IMR-90 (cell line): Measurements from ENCODE around the gene SDK1. TPM values are rescaled to one million over a fixed set of nuclear protein-coding genes. Genes with fewer than 3 reads are reported as not detected.

Experiments
- ATAC-seq: fragments of 200-7000 bp; cut with Tn5 transposase; 2 replicates; pipeline ENCODE4 v1.9.1; 2020; ENCODE audit warnings: low read depth, mild to moderate bottlenecking, moderate library complexity
- BruUV-seq: library from RNA; stranded (reverse); fragments of 400-500 nt; replicated peaks from 2 replicates; lab custom pipeline; 2021; lab: Mats Ljungman, UMichigan
- CTCF ChIA-PET: fragments of 300-600 bp; formaldehyde crosslinking; extraction: SDS; loops from one replicate; lab custom pipeline; 2021; ENCODE audit warnings: antibody characterized with exemption; lab: Yijun Ruan, JAX
- POLR2A ChIA-PET: fragments of 300-600 bp; sonication (Branson Sonifier 250); formaldehyde crosslinking; loops from one replicate; lab custom pipeline; 2022; ENCODE audit warnings: antibody characterized with exemption; ENCODE audit not compliant: unreplicated experiment; lab: Charles Lee
- DNase-seq: peaks from one replicate; pipeline ENCODE4 v3.0.0; 2013
- H2AFZ ChIP-seq: replicated peaks from 2 replicates; pipeline ENCODE3; 2013; ENCODE audit warnings: low read length, mild to moderate bottlenecking; ENCODE audit not compliant: poor library complexity
- H2AK5ac ChIP-seq: 2 replicates; pipeline ENCODE4 v1.6.1; 2013; ENCODE audit warnings: low read depth, low read length, inconsistent platforms
- H2AK9ac ChIP-seq: replicated peaks from 2 replicates; pipeline ENCODE3; 2013; ENCODE audit warnings: mild to moderate bottlenecking, low read depth, low read length, moderate library complexity; ENCODE audit not compliant: poor library complexity
- H2BK120ac ChIP-seq: 2 replicates; pipeline ENCODE4 v1.6.1; 2013; ENCODE audit warnings: low read depth, low read length, inconsistent platforms
- H2BK15ac ChIP-seq: 3 replicates; pipeline ENCODE4 v1.6.1; 2013; ENCODE audit warnings: low read depth, low read length, inconsistent platforms
- H2BK20ac ChIP-seq: 2 replicates; pipeline ENCODE4 v1.6.1; 2013; ENCODE audit warnings: low read depth, mild to moderate bottlenecking, inconsistent platforms, low read length, moderate library complexity
- H2BK5ac ChIP-seq: 2 replicates; pipeline ENCODE4 v1.6.1; 2013; ENCODE audit warnings: mild to moderate bottlenecking, low read depth, low read length, inconsistent platforms; ENCODE audit not compliant: poor library complexity, severe bottlenecking
- H3K14ac ChIP-seq: replicated peaks from 2 replicates; pipeline ENCODE4 v1.6.1; 2013; ENCODE audit warnings: low read depth, low read length, inconsistent platforms
- H3K18ac ChIP-seq: 2 replicates; pipeline ENCODE4 v1.6.1; 2013; ENCODE audit warnings: low read depth, low read length, control low read depth
- H3K23ac ChIP-seq: 2 replicates; pipeline ENCODE4 v1.6.1; 2013; ENCODE audit warnings: low read depth, low read length, inconsistent platforms
- H3K27ac ChIP-seq: 2 replicates; pipeline ENCODE4 v1.5.1; 2013; ENCODE audit warnings: mild to moderate bottlenecking, control low read depth, low read length; ENCODE audit not compliant: insufficient read depth
- H3K27me3 ChIP-seq: 2 replicates; pipeline ENCODE4 v1.6.1; 2013; ENCODE audit warnings: low read length; ENCODE audit not compliant: control insufficient read depth, insufficient read depth
- H3K36me3 ChIP-seq: 2 replicates; pipeline ENCODE4 v1.6.1; 2013; ENCODE audit warnings: low read length, mixed read lengths; ENCODE audit not compliant: control insufficient read depth, insufficient read depth
- H3K4ac ChIP-seq: 2 replicates; pipeline ENCODE4 v1.6.1; 2013; ENCODE audit warnings: low read depth, low read length, inconsistent platforms
- H3K4me1 ChIP-seq: 2 replicates; pipeline ENCODE4 v1.6.1; 2013; ENCODE audit warnings: low read length, mixed read lengths; ENCODE audit not compliant: control insufficient read depth, insufficient read depth
- H3K4me2 ChIP-seq: 2 replicates; pipeline ENCODE4 v1.6.1; 2013; ENCODE audit warnings: low read depth, mild to moderate bottlenecking, control low read depth, low read length, moderate library complexity
- H3K4me3 ChIP-seq: 2 replicates; pipeline ENCODE4 v1.5.1; 2013; ENCODE audit warnings: low read depth, mild to moderate bottlenecking, control low read depth, low read length, moderate library complexity; ENCODE audit not compliant: insufficient read depth
- H3K56ac ChIP-seq: 2 replicates; pipeline ENCODE4 v1.6.1; 2013; ENCODE audit warnings: low read length, inconsistent platforms; ENCODE audit not compliant: insufficient read depth; ENCODE audit errors: extremely low read depth
- H3K79me1 ChIP-seq, 2 experiments: 2 replicates each; pipeline ENCODE4 v1.6.1; 2013; ENCODE audit warnings: low read length in 2 of 2, inconsistent platforms in 1 of 2, low read depth in 1 of 2
- H3K9ac ChIP-seq: 2 replicates; pipeline ENCODE4 v1.6.1; 2013; ENCODE audit warnings: low read depth, low read length, control low read depth
- H3K9me1 ChIP-seq: 2 replicates; pipeline ENCODE4 v1.6.1; 2013; ENCODE audit warnings: low read length, inconsistent platforms; ENCODE audit not compliant: insufficient read depth
- H3K9me3 ChIP-seq: 2 replicates; pipeline ENCODE4 v1.6.1; 2013; ENCODE audit warnings: low read length; ENCODE audit not compliant: control insufficient read depth, insufficient read depth
- H4K20me1 ChIP-seq: 2 replicates; pipeline ENCODE4 v1.6.1; 2013; ENCODE audit warnings: low read length, inconsistent platforms; ENCODE audit not compliant: insufficient read depth
- H4K5ac ChIP-seq: 2 replicates; pipeline ENCODE4 v1.6.1; 2013; ENCODE audit warnings: mild to moderate bottlenecking, low read depth, low read length, control low read depth
- H4K8ac ChIP-seq, 2 experiments: 2 replicates each; pipeline ENCODE4 v1.6.1; 2013; ENCODE audit warnings: low read depth in 2 of 2, low read length in 2 of 2, control low read depth in 1 of 2, inconsistent platforms in 1 of 2
- H4K91ac ChIP-seq: 2 replicates; pipeline ENCODE4 v1.6.1; 2013; ENCODE audit warnings: low read depth, low read length, inconsistent platforms; ENCODE audit not compliant: insufficient read depth
- BHLHE40 ChIP-seq: fragments of 150-350 bp; IDR thresholded peaks from 2 replicates; pipeline ENCODE4 v1.6.1; 2016; ENCODE audit warnings: mild to moderate bottlenecking, low read depth, low read length
- CEBPB ChIP-seq: IDR thresholded peaks from 2 replicates; pipeline ENCODE4 v1.6.1; 2012; ENCODE audit warnings: low read depth, low read length, improper control_type of control experiment
- CHD1 ChIP-seq: IDR thresholded peaks from 2 replicates; pipeline ENCODE4 v1.6.1; 2012; ENCODE audit warnings: low read depth, low read length, improper control_type of control experiment
- FOS ChIP-seq: fragments of 150-350 bp; IDR thresholded peaks from 2 replicates; pipeline ENCODE4 v1.6.1; 2016; ENCODE audit warnings: low read depth, low read length
- MAFK ChIP-seq: IDR thresholded peaks from 2 replicates; pipeline ENCODE4 v1.6.1; 2012; ENCODE audit warnings: low read depth, low read length, improper control_type of control experiment
- MAZ ChIP-seq: IDR thresholded peaks from 2 replicates; pipeline ENCODE4 v1.6.1; 2012; ENCODE audit warnings: low read depth, mild to moderate bottlenecking, low read length, improper control_type of control experiment, moderate library complexity, borderline replicate concordance
- MXI1 ChIP-seq: IDR thresholded peaks from 2 replicates; pipeline ENCODE4 v1.6.1; 2012; ENCODE audit warnings: low read depth, mild to moderate bottlenecking, low read length, moderate library complexity, borderline replicate concordance
- NFE2L2 ChIP-seq: fragments of 150-350 bp; IDR thresholded peaks from 2 replicates; pipeline ENCODE4 v1.6.1; 2016; ENCODE audit warnings: low read depth, mild to moderate bottlenecking, low read length
- POLR2A ChIP-seq: IDR thresholded peaks from 2 replicates; pipeline ENCODE4 v1.6.1; 2012; ENCODE audit warnings: mild to moderate bottlenecking, low read depth, low read length
- RAD21 ChIP-seq: IDR thresholded peaks from 2 replicates; pipeline ENCODE4 v1.6.1; 2012; ENCODE audit warnings: low read length, improper control_type of control experiment
- RCOR1 ChIP-seq: IDR thresholded peaks from 2 replicates; pipeline ENCODE4 v1.6.1; 2012; ENCODE audit warnings: mild to moderate bottlenecking, low read length, improper control_type of control experiment; ENCODE audit not compliant: insufficient replicate concordance
- RFX5 ChIP-seq: IDR thresholded peaks from 2 replicates; pipeline ENCODE4 v1.8.0; 2012; ENCODE audit warnings: low read depth, mild to moderate bottlenecking, low read length, moderate library complexity
- SMC3 ChIP-seq: fragments of 150-350 bp; IDR thresholded peaks from 2 replicates; pipeline ENCODE4 v1.6.1; 2016; ENCODE audit warnings: low read depth, mild to moderate bottlenecking, antibody characterized with exemption, low read length, moderate library complexity
- USF2 ChIP-seq: fragments of 150-350 bp; IDR thresholded peaks from 2 replicates; pipeline ENCODE4 v1.6.1; 2017; ENCODE audit warnings: mild to moderate bottlenecking, antibody characterized with exemption, low read length, low read depth
- WGBS, 2 experiments: methylation state at CpG; one replicate each; pipeline versions ENCODE4 v1.1.5 to v1.1.7; 2013; ENCODE audit warnings: missing lambda C conversion rate in 2 of 2; ENCODE audit not compliant: insufficient read length in 1 of 2; ENCODE audit errors: extremely low coverage in 2 of 2; 5-methylcytosine and 5-hydroxymethylcytosine counted together
- dilution Hi-C: fragments of 300-500 bp; cut with HindIII; formaldehyde crosslinking; loops from one replicate; pipeline ENCODE4 v1.14.3; 2018; ENCODE audit warnings: low sequenced_read_pairs; ENCODE audit not compliant: unreplicated experiment
- in situ Hi-C: fragments of 300-500 bp; cut with MboI; formaldehyde crosslinking; loops from 3 replicates; pipeline ENCODE4 v1.14.3; 2019; ENCODE audit warnings: low sequenced_read_pairs, inconsistent platforms, mixed read lengths
- intact Hi-C: fragments of 100-400 bp; cut with micrococcal nuclease; formaldehyde crosslinking; loops from 2 replicates; pipeline ENCODE4 v1.10.0; 2022
- polyA plus RNA-seq, 3 experiments: library from polyadenylated mRNA; depleted of rRNA; stranded (reverse); fragments of >200 nt; gene quantifications; 2 replicates each; pipeline ENCODE4 v1.2.3, GENCODE V29; 2012; ENCODE audit warnings: low replicate concordance in 1 of 3
- total RNA-seq: library from RNA; depleted of rRNA; stranded (reverse); fragments of >200 nt; gene quantifications from 2 replicates; pipeline ENCODE4 v1.2.3, GENCODE V29; 2012
- TF ChIP-seq, protein P1 (sequence below): fragments of 150-350 bp; IDR thresholded peaks from 2 replicates; pipeline ENCODE4 v1.6.1; 2016; ENCODE audit warnings: low read depth, mild to moderate bottlenecking, low read length, moderate library complexity, borderline replicate concordance
- TF ChIP-seq, protein P2 (sequence below): conservative IDR thresholded peaks from 2 replicates; pipeline ENCODE4 v1.5.1; 2012; ENCODE audit warnings: mild to moderate bottlenecking, low read depth, low read length, improper control_type of control experiment

SDK1 gene
- total and polyA plus RNA-seq, 2 of the 4 experiments (the other 2 are of a cell fraction), result 1.5 to 1.6 TPM

- H3K9me3 ChIP-seq, result peaks cover 14% of the 10 kb centered on the region
- BruUV-seq, result no TSS peak
- H4K91ac ChIP-seq, result no peak overlapping the region
- H3K4me3 ChIP-seq, result no peak overlapping the region
- no peak overlapping the region for H4K8ac ChIP-seq
- no peak overlapping the region for H3K4me2 ChIP-seq
- H3K79me1 ChIP-seq, result no peaks in the 10 kb centered on the region
- no peak overlapping the region for H3K56ac ChIP-seq
- DNase-seq (no peak), ATAC-seq (no peak)
- peak overlapping the region; percentile 41 for H2AFZ ChIP-seq
- no peaks in the 10 kb centered on the region for H3K27me3 ChIP-seq
- no peak overlapping the region for H3K23ac ChIP-seq
- no peak overlapping the region for H2AK9ac ChIP-seq
- 95% methylated on average over 4 of the region's 19 CpGs; no CpG with 5 or more reads in 1 of the 2 experiments for WGBS, 2 experiments
- H3K27ac ChIP-seq, result no peak overlapping the region
- ChIA-PET CTCF (no interaction called here), POLR2A (no interaction called here)
- H3K4ac ChIP-seq, result no peak overlapping the region
- no peaks in the 10 kb centered on the region for H4K20me1 ChIP-seq
- H2BK5ac ChIP-seq, result no peak overlapping the region
- TF ChIP-seq RFX5 (no peak), USF2 (no peak), BHLHE40 (no peak), POLR2A (no peak), SMC3 (no peak), CHD1 (no peak), RAD21 (no peak), RCOR1 (no peak), MXI1 (no peak), FOS (no peak), NFE2L2 (no peak), MAFK (no peak), MAZ (no peak), CEBPB (no peak)
- TF ChIP-seq, protein P1, sequence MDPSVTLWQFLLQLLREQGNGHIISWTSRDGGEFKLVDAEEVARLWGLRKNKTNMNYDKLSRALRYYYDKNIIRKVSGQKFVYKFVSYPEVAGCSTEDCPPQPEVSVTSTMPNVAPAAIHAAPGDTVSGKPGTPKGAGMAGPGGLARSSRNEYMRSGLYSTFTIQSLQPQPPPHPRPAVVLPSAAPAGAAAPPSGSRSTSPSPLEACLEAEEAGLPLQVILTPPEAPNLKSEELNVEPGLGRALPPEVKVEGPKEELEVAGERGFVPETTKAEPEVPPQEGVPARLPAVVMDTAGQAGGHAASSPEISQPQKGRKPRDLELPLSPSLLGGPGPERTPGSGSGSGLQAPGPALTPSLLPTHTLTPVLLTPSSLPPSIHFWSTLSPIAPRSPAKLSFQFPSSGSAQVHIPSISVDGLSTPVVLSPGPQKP, result no peak
- TF ChIP-seq, protein P2, sequence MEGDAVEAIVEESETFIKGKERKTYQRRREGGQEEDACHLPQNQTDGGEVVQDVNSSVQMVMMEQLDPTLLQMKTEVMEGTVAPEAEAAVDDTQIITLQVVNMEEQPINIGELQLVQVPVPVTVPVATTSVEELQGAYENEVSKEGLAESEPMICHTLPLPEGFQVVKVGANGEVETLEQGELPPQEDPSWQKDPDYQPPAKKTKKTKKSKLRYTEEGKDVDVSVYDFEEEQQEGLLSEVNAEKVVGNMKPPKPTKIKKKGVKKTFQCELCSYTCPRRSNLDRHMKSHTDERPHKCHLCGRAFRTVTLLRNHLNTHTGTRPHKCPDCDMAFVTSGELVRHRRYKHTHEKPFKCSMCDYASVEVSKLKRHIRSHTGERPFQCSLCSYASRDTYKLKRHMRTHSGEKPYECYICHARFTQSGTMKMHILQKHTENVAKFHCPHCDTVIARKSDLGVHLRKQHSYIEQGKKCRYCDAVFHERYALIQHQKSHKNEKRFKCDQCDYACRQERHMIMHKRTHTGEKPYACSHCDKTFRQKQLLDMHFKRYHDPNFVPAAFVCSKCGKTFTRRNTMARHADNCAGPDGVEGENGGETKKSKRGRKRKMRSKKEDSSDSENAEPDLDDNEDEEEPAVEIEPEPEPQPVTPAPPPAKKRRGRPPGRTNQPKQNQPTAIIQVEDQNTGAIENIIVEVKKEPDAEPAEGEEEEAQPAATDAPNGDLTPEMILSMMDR, result no peak
- H4K5ac ChIP-seq, result no peak overlapping the region
- H2BK15ac ChIP-seq, result no peak overlapping the region
- H2BK20ac ChIP-seq, result no peak overlapping the region
- intact Hi-C loops, result no loop called here
- no peaks in the 10 kb centered on the region for H3K9me1 ChIP-seq
- no peak overlapping the region for H2AK5ac ChIP-seq
- H3K14ac ChIP-seq, result no peak overlapping the region
- dilution Hi-C loops, result no loop called here
- in situ Hi-C loops, result no loop called here
- H2BK120ac ChIP-seq, result no peak overlapping the region
- H3K18ac ChIP-seq, result no peak overlapping the region
- no peak overlapping the region for H3K9ac ChIP-seq
- H3K4me1 ChIP-seq, result no peaks in the 10 kb centered on the region
- no peaks in the 10 kb centered on the region for H3K36me3 ChIP-seq
These were observed 914.2 kb downstream of the SDK1 start for GRCh38 chr7:4215176-4215720.
